Measurements from ENCODE around the gene LEPROT.
A peak's percentile ranks its signal among the peaks of the same experiment; 100 is the strongest.

DNA sequence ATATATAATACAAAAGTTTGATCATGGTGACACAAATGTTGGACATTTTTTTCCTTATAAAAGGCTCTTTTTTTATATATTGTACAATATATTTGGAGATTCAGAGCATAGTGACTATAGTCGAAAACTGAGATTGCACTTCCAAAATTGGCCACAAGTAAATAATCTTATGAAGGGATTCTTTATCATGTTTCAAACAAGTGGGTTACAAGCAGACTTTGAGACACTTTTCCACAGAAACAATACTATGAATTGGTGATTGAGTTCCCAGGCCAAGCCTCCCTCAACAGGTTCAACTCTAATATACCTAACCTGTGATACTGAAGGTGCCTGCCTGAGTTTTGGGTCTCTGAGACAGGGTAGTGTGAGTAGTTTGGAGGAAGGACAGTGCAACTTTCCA lies 13.8 kb downstream of the LEPROT start:
- TF ChIP-seq, protein P1, sequence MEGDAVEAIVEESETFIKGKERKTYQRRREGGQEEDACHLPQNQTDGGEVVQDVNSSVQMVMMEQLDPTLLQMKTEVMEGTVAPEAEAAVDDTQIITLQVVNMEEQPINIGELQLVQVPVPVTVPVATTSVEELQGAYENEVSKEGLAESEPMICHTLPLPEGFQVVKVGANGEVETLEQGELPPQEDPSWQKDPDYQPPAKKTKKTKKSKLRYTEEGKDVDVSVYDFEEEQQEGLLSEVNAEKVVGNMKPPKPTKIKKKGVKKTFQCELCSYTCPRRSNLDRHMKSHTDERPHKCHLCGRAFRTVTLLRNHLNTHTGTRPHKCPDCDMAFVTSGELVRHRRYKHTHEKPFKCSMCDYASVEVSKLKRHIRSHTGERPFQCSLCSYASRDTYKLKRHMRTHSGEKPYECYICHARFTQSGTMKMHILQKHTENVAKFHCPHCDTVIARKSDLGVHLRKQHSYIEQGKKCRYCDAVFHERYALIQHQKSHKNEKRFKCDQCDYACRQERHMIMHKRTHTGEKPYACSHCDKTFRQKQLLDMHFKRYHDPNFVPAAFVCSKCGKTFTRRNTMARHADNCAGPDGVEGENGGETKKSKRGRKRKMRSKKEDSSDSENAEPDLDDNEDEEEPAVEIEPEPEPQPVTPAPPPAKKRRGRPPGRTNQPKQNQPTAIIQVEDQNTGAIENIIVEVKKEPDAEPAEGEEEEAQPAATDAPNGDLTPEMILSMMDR (IDR thresholded peaks at IDR 0.05 in 2 of 3, conservative IDR thresholded peaks at IDR 0.05 in 1 of 3; ENCODE audit: borderline replicate concordance in 1 of 3, insufficient read depth in 1 of 3, low read depth in 2 of 3, low read length in 2 of 3), result peak in 1 of 3 experiments; percentile 33; a peak in 2 of 6 replicates
- no peak for TF ChIP-seq CEBPB (IDR thresholded peaks at IDR 0.05; ENCODE audit: low read depth)
- TF ChIP-seq, protein P2, sequence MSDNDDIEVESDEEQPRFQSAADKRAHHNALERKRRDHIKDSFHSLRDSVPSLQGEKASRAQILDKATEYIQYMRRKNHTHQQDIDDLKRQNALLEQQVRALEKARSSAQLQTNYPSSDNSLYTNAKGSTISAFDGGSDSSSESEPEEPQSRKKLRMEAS (IDR thresholded peaks at IDR 0.05), result no peak
- no peak for TF ChIP-seq EZH2 (IDR thresholded peaks at IDR 0.05)
- TF ChIP-seq TCF7L2 (IDR thresholded peaks at IDR 0.05; ENCODE audit: borderline replicate concordance, extremely low read depth, insufficient read depth, insufficient read length), result no peak
- TF ChIP-seq SIN3A (IDR thresholded peaks at IDR 0.05; ENCODE audit: low read depth), result no peak
- no peak for TF ChIP-seq POLR2A (IDR thresholded peaks at IDR 0.05; ENCODE audit: borderline replicate concordance, extremely low read depth, insufficient read depth, insufficient read length)
